HEK293 (cell line): ENCODE data around the gene TECPR2.

ENCODE experiments used
- CTCF ChIA-PET: fragments of 350-600 bp; formaldehyde crosslinking; extraction: SDS; loops from one replicate; lab custom pipeline; 2021; ENCODE audit warnings: antibody characterized with exemption; lab: Yijun Ruan, JAX
- POLR2A ChIA-PET: fragments of 300-600 bp; formaldehyde crosslinking; extraction: SDS; loops from one replicate; lab custom pipeline; 2020; ENCODE audit warnings: antibody characterized with exemption, inconsistent platforms; lab: Yijun Ruan, JAX
- H3K27ac ChIP-seq: fragments of 200-500 bp; sonication (Bioruptor generic); 2 replicates; pipeline ENCODE4 v1.5.1; 2014; ENCODE audit warnings: low read depth, low read length, control low read depth, inconsistent platforms; ENCODE audit errors: extremely low read depth
- H3K36me3 ChIP-seq, 2 experiments: fragments of 200-500 bp in 1 of 2; sonication (Bioruptor generic) in 1 of 2; 1 replicate in 1 of 2; 2 replicates in 1 of 2; pipeline ENCODE4 v1.5.1; 2014 to 2017; ENCODE audit warnings: inconsistent platforms in 2 of 2, low read length in 2 of 2; ENCODE audit not compliant: control insufficient read depth in 2 of 2, insufficient read depth in 1 of 2
- H3K4me1 ChIP-seq: fragments of 200-500 bp; sonication (Bioruptor generic); 2 replicates; pipeline ENCODE4 v1.5.1; 2014; ENCODE audit warnings: mild to moderate bottlenecking, low read length, inconsistent platforms; ENCODE audit not compliant: control insufficient read depth, insufficient read depth
- H3K4me3 ChIP-seq: 2 replicates; pipeline ENCODE4 v1.5.1; 2011; ENCODE audit warnings: low read depth, mild to moderate bottlenecking, control low read depth, low read length, moderate library complexity
- H3K9me3 ChIP-seq: fragments of 200-500 bp; sonication (Bioruptor generic); 2 replicates; pipeline ENCODE4 v1.5.1; 2014; ENCODE audit warnings: low read depth, low read length, inconsistent platforms; ENCODE audit not compliant: control insufficient read depth, insufficient read depth
- FEZF1 ChIP-seq: fragments of 450-650 bp; formaldehyde crosslinking; IDR thresholded peaks from 2 replicates; pipeline ENCODE4 v1.5.1; 2016; ENCODE audit warnings: missing biosample characterization, missing genetic modification characterization
- HIC1 ChIP-seq: fragments of 450-650 bp; formaldehyde crosslinking; IDR thresholded peaks from 2 replicates; pipeline ENCODE4 v1.5.1; 2016; ENCODE audit warnings: missing biosample characterization, missing genetic modification characterization
- KLF1 ChIP-seq: fragments of 450-650 bp; formaldehyde crosslinking; IDR thresholded peaks from 2 replicates; pipeline ENCODE4 v1.5.1; 2016; ENCODE audit warnings: missing biosample characterization, missing genetic modification characterization
- PRDM10 ChIP-seq: fragments of 450-650 bp; formaldehyde crosslinking; IDR thresholded peaks from 2 replicates; pipeline ENCODE4 v1.5.1; 2016; ENCODE audit warnings: missing biosample characterization, missing genetic modification characterization
- SETDB1 ChIP-seq: IDR thresholded peaks from one replicate; pipeline ENCODE4 v1.6.1; 2017; ENCODE audit warnings: mild to moderate bottlenecking, low read length, moderate library complexity, mixed read lengths; ENCODE audit not compliant: insufficient read length
- ZBTB49 ChIP-seq: fragments of 450-650 bp; formaldehyde crosslinking; IDR thresholded peaks from 2 replicates; pipeline ENCODE4 v1.5.1; 2016; ENCODE audit warnings: missing biosample characterization, missing genetic modification characterization, low read depth
- ZBTB6 ChIP-seq: fragments of 450-650 bp; formaldehyde crosslinking; IDR thresholded peaks from 2 replicates; pipeline ENCODE4 v1.5.1; 2017; ENCODE audit warnings: missing biosample characterization, missing genetic modification characterization
- ZBTB8A ChIP-seq: fragments of 450-650 bp; formaldehyde crosslinking; IDR thresholded peaks from 2 replicates; pipeline ENCODE4 v1.5.1; 2016; ENCODE audit warnings: missing biosample characterization, missing genetic modification characterization
- ZFP41 ChIP-seq: fragments of 450-650 bp; formaldehyde crosslinking; IDR thresholded peaks from 2 replicates; pipeline ENCODE4 v1.5.1; 2016; ENCODE audit warnings: missing biosample characterization, missing genetic modification characterization, borderline replicate concordance
- ZFP69B ChIP-seq: fragments of 450-650 bp; formaldehyde crosslinking; IDR thresholded peaks from 2 replicates; pipeline ENCODE4 v1.5.1; 2016; ENCODE audit warnings: missing biosample characterization, missing genetic modification characterization
- ZNF112 ChIP-seq: fragments of 450-650 bp; formaldehyde crosslinking; IDR thresholded peaks from 2 replicates; pipeline ENCODE4 v1.5.0; 2017; ENCODE audit warnings: missing biosample characterization, missing genetic modification characterization
- ZNF140 ChIP-seq: fragments of 450-650 bp; formaldehyde crosslinking; IDR thresholded peaks from 2 replicates; pipeline ENCODE4 v1.5.1; 2016; ENCODE audit warnings: missing biosample characterization, missing genetic modification characterization
- ZNF184 ChIP-seq: fragments of 450-650 bp; IDR thresholded peaks from 2 replicates; pipeline ENCODE4 v1.5.1; 2018; ENCODE audit warnings: missing biosample characterization, mild to moderate bottlenecking, missing genetic modification characterization
- ZNF26 ChIP-seq: fragments of 450-650 bp; formaldehyde crosslinking; IDR thresholded peaks from 2 replicates; pipeline ENCODE4 v1.5.1; 2016; ENCODE audit warnings: missing biosample characterization, missing genetic modification characterization
- ZNF600 ChIP-seq: fragments of 450-650 bp; formaldehyde crosslinking; IDR thresholded peaks from 2 replicates; pipeline ENCODE4 v1.5.1; 2016; ENCODE audit warnings: missing biosample characterization, missing genetic modification characterization
- ZNF629 ChIP-seq: fragments of 450-650 bp; formaldehyde crosslinking; IDR thresholded peaks from 2 replicates; pipeline ENCODE4 v1.5.1; 2017; ENCODE audit warnings: missing biosample characterization, missing genetic modification characterization
- ZNF645 ChIP-seq: fragments of 450-650 bp; formaldehyde crosslinking; IDR thresholded peaks from 2 replicates; pipeline ENCODE4; 2016; ENCODE audit warnings: missing biosample characterization, missing genetic modification characterization
- ZNF692 ChIP-seq: fragments of 450-650 bp; formaldehyde crosslinking; IDR thresholded peaks from 2 replicates; pipeline ENCODE4 v1.5.1; 2016; ENCODE audit warnings: missing biosample characterization, missing genetic modification characterization
- ZSCAN5A ChIP-seq: fragments of 450-650 bp; formaldehyde crosslinking; IDR thresholded peaks from 2 replicates; pipeline ENCODE4 v1.5.1; 2016; ENCODE audit warnings: missing biosample characterization, missing genetic modification characterization

The TECPR2 gene

GRCh38 chr14:102363182-102363943 is 622 bp downstream of the TECPR2 start (continued):
- TF ChIP-seq ZBTB6 (tag by site-specific recombination) (no peak), PRDM10 (tag by site-specific recombination) (0 out of 2 replicates have a peak, but pooled peaks have one; percentile 10), ZNF140 (tag by site-specific recombination) (no peak), ZNF645 (tag by site-specific recombination) (no peak), ZBTB49 (tag by site-specific recombination) (no peak), ZNF600 (tag by site-specific recombination) (peak; percentile 69; the same call in 1 of the 2 replicates)

- Histone ChIP-seq H3K4me3 (no peak overlapping the region), H3K27ac (no peak overlapping the region), H3K9me3 (no peaks in the 10 kb centered on the region), H3K36me3 (no peaks in the 10 kb centered on the region; a peak in 1 of 3 replicates), H3K4me1 (no peaks in the 10 kb centered on the region)
- ChIA-PET CTCF (no interaction called here), POLR2A (interaction anchor here (1.1 kb wide), 1 partner anchor 9 kb away, joined by 3 read pairs; no protein-coding TSS in a partner anchor)
- TF ChIP-seq HIC1 = no peak
- no peak for TF ChIP-seq ZBTB8A
- TF ChIP-seq ZNF692 (tag by site-specific recombination) = peak; percentile 79
- 0 out of 2 replicates have a peak, but pooled peaks have one; percentile 31 for TF ChIP-seq ZNF629 (tag by site-specific recombination)
- no peak for TF ChIP-seq FEZF1 (tag by site-specific recombination)
- no peak for TF ChIP-seq SETDB1
- TF ChIP-seq ZFP41 (tag by site-specific recombination) = no peak
- peak; percentile 56; the same call in 1 of the 2 replicates for TF ChIP-seq ZFP69B
- TF ChIP-seq KLF1 (tag by site-specific recombination) = 0 out of 2 replicates have a peak, but pooled peaks have one; percentile 10
- no peak for TF ChIP-seq ZNF26
- no peak for TF ChIP-seq ZNF112 (tag by site-specific recombination)
- no peak for TF ChIP-seq ZNF184 (tag by site-specific recombination)
- TF ChIP-seq ZSCAN5A (tag by site-specific recombination) = no peak
Measured at GRCh38 chr14:102370305-102370809, 7.6 kb downstream of the TECPR2 start.
